ENCODE data around the gene INTS1. TPM values are rescaled to one million over a fixed set of nuclear protein-coding genes. Genes with fewer than 3 reads are reported as not detected.

Gene INTS1
- total RNA-seq, 2 experiments from 2014 or later, result 105 to 112 TPM

DNA sequence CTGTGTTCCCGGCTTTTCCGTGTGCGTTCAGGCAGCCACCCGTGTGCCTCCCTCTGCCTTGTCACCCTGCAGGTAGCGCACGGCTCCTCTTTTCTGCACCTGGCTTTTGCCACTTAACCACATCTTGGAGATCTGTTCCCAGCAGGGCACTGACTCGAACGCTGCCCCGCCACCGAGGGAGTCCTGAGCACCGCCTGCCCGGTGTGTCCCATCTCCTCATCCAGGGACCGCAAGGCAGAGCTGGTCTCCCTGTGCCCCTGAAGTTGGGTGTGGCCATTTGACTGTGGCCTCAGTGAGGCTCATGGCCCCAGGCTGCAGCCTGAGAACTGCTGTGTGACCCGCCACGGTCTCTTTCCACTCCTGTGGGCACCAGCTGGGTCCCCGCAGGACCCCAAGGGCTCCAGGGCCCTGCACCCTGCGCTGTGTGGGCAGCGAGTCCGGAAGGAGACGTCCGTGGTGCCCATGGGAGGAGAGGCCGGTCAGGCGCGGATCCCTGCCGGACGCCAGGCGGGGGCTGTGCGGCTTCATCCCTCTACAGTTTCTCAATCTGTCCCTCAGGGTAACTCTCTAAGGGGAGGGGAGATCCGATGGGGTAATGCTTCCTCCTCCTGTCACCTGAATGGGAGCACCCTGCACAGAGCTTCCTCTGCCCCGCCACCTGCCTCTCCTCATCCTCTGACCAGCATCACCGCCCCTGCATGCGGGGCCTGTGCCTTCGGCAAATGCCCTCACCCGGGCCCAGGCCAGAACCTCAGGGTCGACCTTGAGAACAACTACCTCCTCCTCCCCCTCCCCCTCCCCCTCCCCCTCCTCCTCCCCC is 1.8 kb upstream of the INTS1 start:
- POLR2A ChIA-PET, result no interaction called here
- ATAC-seq (no peak), DNase-seq (no peak)
- CTCF ChIA-PET, result interaction anchor here (1.0 kb wide), 1 partner anchor 27 kb away, joined by 3 read pairs; no protein-coding TSS in a partner anchor
- Mint-ChIP-seq H3K27me3 (ENCODE audit: low read depth) (no peaks in the 10 kb centered on the region), H3K4me3 (peak overlapping the region; percentile 65), H3K36me3 (ENCODE audit: low read depth) (peaks cover 12% of the 10 kb centered on the region), H3K27ac (peak overlapping the region; percentile 34), H3K4me1 (ENCODE audit: low read depth) (peaks cover 55% of the 10 kb centered on the region), H3K9me3 (ENCODE audit: insufficient read depth) (no peaks in the 10 kb centered on the region)

DNA sequence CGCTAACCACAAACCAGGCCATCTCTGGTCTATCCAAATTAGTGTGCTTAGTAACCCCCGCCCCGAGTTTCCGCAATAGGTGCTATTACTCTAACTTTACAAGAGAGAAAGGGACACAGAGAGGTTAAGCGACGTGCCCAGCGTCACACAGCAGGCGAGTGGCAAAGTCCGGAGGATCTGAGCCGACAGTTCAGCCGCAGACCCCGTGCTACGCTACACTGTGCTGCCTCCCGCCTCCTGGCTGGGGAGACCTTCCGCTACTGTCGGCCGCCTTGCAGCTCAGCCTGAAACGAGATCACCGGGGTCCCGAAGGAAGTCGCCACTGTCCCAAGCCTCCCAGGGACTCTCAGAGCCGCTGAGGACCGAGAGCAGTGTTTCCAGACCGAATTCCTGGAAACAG is 799 bp downstream of the INTS1 start:
- POLR2A ChIA-PET, result no interaction called here
- Mint-ChIP-seq H3K27ac (peak overlapping the region; percentile 76), H3K4me1 (ENCODE audit: low read depth) (peaks cover 47% of the 10 kb centered on the region), H3K36me3 (ENCODE audit: low read depth) (peaks cover 23% of the 10 kb centered on the region), H3K27me3 (ENCODE audit: low read depth) (no peaks in the 10 kb centered on the region), H3K4me3 (peak overlapping the region; percentile 86), H3K9me3 (ENCODE audit: insufficient read depth) (no peaks in the 10 kb centered on the region)
- ATAC-seq, result no peak
- CTCF ChIA-PET, result interaction anchor here (1.2 kb wide), 1 partner anchor 738 kb away, joined by 3 read pairs; the partner anchor contains the start of genes MRM2 and NUDT1
- DNase-seq, result peak; percentile 23

DNA sequence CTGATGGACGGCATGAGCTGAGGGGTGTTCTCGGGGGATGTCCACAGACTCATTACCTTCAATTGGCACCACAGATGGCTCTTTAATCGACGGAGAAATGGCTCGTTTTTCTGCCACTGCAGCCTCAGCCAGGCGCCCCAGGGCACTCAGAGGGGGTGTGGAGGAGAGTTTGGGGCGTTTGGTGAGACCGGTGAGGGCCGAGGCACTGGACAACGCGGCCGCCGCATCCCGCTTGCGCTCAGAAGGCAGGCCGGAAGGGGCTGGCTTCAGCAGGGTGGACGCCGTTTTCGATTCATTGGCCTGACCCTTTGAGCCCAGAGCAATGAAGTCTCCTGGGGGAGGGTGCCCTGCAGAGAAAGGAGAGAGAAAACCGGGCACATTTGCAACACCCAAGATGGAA is 1.3 kb downstream of the INTS1 start:
- DNase-seq (no peak), ATAC-seq (no peak)
- ChIA-PET POLR2A (no interaction called here), CTCF (interaction anchor here (1.2 kb wide), 1 partner anchor 739 kb away, joined by 3 read pairs; the partner anchor contains the start of genes MRM2 and NUDT1)
- Mint-ChIP-seq H3K4me1 (ENCODE audit: low read depth) (peaks cover 43% of the 10 kb centered on the region), H3K36me3 (ENCODE audit: low read depth) (peaks cover 23% of the 10 kb centered on the region), H3K27ac (peak overlapping the region; percentile 76), H3K4me3 (peak overlapping the region; percentile 86), H3K9me3 (ENCODE audit: insufficient read depth) (no peaks in the 10 kb centered on the region), H3K27me3 (ENCODE audit: low read depth) (no peaks in the 10 kb centered on the region)

DNA sequence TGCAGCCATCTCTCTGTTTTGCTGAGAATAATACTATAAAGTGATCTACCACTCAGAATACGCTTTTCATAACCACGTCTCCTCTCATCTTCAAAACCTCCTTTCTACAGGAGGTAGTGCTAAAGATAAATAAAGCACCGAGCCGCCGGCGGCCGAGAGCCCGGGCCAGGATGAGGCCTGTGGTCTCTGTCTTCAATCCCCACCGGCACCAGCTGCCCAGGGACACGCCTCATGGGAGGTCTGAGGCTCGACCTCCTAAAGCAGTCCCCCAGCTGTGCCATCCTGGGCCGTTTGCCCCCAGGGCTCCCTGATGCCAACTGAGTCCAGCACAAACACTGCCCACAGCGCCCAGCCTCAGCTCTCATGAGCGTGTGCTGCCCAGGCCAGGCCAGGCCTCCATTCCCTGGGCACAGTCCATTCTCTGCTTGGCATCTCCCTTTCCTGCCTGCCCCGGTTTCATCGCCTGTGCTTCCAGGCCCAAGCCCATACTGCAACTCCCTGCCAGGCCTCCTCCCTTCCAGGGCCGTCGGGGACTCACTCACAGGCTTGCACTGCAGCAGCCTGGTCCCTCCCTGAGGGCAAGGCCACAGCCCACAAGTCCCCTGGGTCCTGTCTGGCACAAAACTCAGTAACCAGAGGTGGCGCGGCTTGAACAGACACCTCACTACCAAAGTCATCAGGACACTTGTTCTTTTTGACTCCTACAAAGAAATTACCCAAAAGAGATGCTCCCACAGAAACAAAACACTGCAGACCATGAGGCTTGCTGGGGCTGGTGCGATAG is 2.5 kb downstream of the INTS1 start:
- ATAC-seq (no peak), DNase-seq (no peak)
- H3K36me3 Mint-ChIP-seq (ENCODE audit: low read depth), result peaks cover 28% of the 10 kb centered on the region
- peak overlapping the region; percentile 86 for H3K4me3 Mint-ChIP-seq
- no peak overlapping the region for H3K27ac Mint-ChIP-seq
- ChIA-PET CTCF (no interaction called here), POLR2A (no interaction called here)
- no peaks in the 10 kb centered on the region for H3K27me3 Mint-ChIP-seq (ENCODE audit: low read depth)
- peaks cover 32% of the 10 kb centered on the region for H3K4me1 Mint-ChIP-seq (ENCODE audit: low read depth)
- H3K9me3 Mint-ChIP-seq (ENCODE audit: insufficient read depth), result no peaks in the 10 kb centered on the region

DNA sequence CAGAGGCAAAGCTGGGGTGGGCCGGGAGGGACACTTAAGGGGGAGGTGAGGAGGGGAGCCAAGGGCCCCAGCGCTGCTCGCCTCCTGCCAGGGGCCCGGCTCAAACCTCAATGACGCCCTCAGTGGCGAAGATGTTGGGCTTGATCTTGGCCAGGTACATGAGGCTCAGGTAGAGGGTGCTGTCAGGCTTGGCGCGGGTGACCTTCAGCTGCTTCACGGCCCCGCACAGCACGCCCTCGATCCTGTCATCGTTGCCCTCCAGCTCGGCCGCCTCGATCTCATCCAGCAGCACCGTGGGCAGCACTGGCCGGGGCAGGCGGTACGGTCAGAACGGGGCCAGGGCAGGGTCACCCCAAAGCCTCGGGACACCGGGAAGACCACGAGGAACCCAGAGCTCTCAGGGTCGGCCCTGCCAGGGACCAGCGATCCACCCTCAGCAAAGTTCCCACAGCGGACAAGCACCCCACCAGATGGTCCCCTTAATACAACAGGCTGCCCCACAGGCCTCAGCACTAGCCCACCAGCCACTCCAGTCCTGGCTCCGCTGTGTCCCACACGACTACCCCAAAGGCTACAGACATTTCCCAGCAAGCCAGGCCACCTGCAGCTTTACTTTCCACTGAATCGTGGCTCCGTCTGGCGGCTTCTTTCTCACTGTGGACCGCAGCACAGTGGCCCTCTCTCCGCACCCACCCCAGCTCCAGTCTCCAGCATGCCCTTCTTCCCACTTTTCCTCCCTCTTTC is 4.0 kb downstream of the INTS1 start:
- peaks cover 28% of the 10 kb centered on the region for H3K36me3 Mint-ChIP-seq (ENCODE audit: low read depth)

DNA sequence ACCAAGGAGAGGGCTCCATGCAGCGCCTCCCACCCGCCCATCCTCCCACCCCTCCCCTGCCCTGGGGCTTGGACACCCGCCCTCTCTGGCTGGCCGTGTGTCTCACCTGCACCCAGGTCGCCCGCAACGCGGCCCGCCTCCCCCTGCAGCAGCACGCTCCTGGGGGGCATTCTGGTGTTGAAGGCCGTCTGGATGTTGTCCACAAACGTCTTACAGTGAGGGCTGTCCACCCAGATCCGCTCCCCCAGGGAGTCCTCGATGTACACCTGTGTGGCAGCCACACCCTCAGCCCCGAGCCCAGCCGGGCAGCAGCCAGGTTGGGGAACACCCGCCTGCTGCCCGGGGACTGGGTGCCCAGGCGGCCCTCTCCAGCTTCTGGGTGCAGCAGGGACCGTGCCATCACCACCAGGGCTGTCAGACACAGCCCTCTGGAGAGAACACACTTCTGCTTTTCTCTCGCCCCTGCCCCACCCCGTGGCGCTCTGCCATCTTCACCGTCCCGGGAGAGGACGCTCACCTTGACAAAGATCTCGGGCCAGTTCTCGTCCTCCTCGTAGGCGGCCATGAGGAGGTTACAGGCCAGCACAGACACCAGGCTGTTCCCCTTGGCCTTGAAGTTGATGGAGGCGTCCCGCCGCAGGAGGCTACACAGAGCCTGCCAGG is 4.7 kb downstream of the INTS1 start:
- no peaks in the 10 kb centered on the region for H3K9me3 Mint-ChIP-seq (ENCODE audit: insufficient read depth)
- DNase-seq, result no peak
- H3K27ac Mint-ChIP-seq, result no peak overlapping the region
- no peak for ATAC-seq
- H3K27me3 Mint-ChIP-seq (ENCODE audit: low read depth), result no peaks in the 10 kb centered on the region
- ChIA-PET CTCF (no interaction called here), POLR2A (no interaction called here)
- H3K4me1 Mint-ChIP-seq (ENCODE audit: low read depth), result peaks cover 21% of the 10 kb centered on the region
- H3K4me3 Mint-ChIP-seq, result no peak overlapping the region
- peaks cover 28% of the 10 kb centered on the region for H3K36me3 Mint-ChIP-seq (ENCODE audit: low read depth)

More for the DNA sequence above, 4.0 kb downstream of the INTS1 start:
- Mint-ChIP-seq H3K4me3 (no peak overlapping the region), H3K27me3 (ENCODE audit: low read depth) (no peaks in the 10 kb centered on the region), H3K9me3 (ENCODE audit: insufficient read depth) (no peaks in the 10 kb centered on the region), H3K4me1 (ENCODE audit: low read depth) (peaks cover 23% of the 10 kb centered on the region), H3K27ac (no peak overlapping the region)
- DNase-seq (no peak), ATAC-seq (no peak)
- POLR2A ChIA-PET, result no interaction called here
- CTCF ChIA-PET, result no interaction called here

DNA sequence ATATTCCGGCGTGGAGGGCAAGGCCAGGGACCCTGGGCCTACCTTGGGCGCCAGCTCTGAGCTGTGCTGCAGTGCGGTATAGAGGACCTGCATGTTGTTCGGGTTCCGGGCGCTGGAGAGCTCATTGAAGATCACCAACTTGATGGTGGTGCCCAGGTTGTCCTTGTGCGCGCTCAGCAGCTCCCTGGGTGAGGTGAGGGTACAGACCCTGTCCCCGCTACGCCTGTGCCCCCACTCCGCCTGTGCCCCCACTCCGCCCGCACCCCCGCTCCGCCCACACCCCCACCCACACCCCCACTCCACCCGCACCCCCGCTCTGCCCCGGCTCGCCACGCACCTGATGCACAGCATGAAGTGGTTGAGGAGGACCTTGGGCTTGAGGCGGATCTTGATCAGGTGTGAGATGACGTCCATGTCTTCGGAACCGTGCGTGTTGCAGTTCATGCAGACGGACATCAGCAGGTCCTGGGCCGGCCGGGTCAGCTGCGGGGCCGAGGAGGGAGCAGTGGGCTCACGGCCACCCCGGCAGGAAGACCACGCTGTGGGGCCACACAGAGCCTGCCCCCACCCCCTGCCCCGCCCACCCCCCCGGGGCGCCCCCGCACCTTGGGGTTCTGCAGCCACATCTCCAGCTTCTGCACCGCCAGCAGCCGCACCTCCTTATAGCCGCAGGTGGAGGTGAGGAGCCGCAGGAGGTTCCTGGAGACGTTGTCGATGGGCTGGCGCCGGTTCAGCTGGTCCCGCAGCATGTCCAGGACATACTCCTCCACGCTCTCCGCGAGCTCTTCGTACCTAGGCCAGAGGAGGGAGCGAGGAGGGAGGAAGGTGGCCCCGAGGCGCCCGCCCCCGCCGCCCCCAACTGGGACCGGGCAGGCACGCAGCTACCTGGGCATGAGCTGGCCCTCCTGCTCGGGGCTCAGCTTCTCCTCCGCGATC is 5.6 kb downstream of the INTS1 start:
- no peaks in the 10 kb centered on the region for H3K9me3 Mint-ChIP-seq (ENCODE audit: insufficient read depth)
- ChIA-PET CTCF (no interaction called here), POLR2A (no interaction called here)
- H3K4me1 Mint-ChIP-seq (ENCODE audit: low read depth), result peaks cover 19% of the 10 kb centered on the region
- no peak for ATAC-seq
- no peaks in the 10 kb centered on the region for H3K27me3 Mint-ChIP-seq (ENCODE audit: low read depth)
- no peak for DNase-seq
- H3K36me3 Mint-ChIP-seq (ENCODE audit: low read depth), result peaks cover 28% of the 10 kb centered on the region
- H3K4me3 Mint-ChIP-seq, result no peak overlapping the region
- no peak overlapping the region for H3K27ac Mint-ChIP-seq

DNA sequence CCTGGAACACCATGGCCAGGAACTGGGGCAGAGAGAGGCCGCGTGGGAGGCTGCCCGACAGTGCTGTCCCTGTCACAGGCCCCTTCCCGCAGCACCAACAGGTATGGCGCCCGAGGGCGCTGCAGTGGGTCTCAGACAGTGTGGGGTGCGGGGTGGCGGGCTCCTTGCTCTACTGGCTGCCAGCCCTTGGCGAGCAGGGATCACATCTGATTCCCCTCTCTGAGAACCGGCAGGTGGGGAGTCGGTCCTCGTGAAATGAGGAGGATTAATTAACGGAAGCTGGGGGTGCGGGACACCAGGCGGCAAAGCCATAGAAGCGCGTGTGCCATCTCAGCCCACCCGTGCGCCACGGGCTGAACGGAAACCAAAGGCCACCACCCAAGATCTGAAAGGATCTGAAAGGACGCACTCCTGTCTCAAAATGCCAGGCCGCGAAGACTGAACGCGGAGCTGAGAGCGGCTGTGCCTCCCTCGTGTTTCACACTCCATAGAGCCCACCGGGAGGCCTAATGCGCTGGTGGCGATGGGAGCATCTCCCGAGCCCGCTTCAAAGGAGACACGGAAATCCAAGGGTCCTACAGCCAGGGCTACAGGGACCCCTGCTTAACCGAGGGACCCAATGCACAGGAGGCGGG is 6.8 kb downstream of the INTS1 start:
- ChIA-PET POLR2A (no interaction called here), CTCF (no interaction called here)
- DNase-seq (no peak), ATAC-seq (no peak)
- Mint-ChIP-seq H3K27ac (no peak overlapping the region), H3K9me3 (ENCODE audit: insufficient read depth) (no peaks in the 10 kb centered on the region), H3K4me3 (no peak overlapping the region), H3K36me3 (ENCODE audit: low read depth) (peaks cover 26% of the 10 kb centered on the region), H3K4me1 (ENCODE audit: low read depth) (peaks cover 10% of the 10 kb centered on the region), H3K27me3 (ENCODE audit: low read depth) (no peaks in the 10 kb centered on the region)

DNA sequence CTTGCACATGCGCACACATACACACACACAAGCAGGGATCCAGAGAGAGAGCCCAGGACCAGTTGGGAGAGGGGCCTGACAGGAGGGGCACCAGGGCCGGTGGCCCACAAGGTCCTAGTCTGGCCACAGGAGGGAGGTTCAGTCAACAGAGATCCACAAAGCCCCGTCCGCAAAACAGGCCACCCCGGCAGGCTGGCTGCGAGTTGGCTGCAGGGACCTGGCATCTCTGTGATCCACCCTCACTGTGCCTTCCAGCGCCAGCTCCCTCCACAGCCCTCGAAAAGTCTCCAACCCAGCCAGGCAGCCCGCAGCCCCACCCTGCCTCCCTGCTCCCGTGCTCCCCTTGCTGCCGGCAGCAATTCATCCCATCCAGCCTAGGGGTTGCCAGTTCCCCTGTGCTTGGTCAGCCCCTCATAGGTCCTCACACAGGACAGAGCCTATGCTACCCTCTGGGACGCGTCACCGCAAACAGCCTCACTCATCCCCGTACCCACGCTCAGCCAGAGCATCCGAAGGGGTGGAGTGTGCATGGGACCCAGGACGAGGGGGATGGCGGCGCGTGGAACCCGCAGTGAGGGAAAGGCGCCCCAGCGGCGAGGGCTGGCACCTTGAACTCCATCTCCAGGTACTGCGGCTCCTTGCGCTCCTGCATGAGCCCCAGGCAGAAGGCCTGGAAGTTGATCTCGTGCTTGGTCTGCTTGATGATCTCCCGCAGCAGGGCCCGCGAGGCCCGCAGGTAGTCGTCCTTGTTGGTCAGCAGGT is 7.5 kb downstream of the INTS1 start:
- H3K9me3 Mint-ChIP-seq (ENCODE audit: insufficient read depth), result no peaks in the 10 kb centered on the region
- DNase-seq, result no peak
- CTCF ChIA-PET, result no interaction called here
- H3K4me3 Mint-ChIP-seq, result no peak overlapping the region
- H3K36me3 Mint-ChIP-seq (ENCODE audit: low read depth), result peaks cover 29% of the 10 kb centered on the region
- H3K4me1 Mint-ChIP-seq (ENCODE audit: low read depth), result peaks cover 3% of the 10 kb centered on the region
- POLR2A ChIA-PET, result no interaction called here
- no peaks in the 10 kb centered on the region for H3K27me3 Mint-ChIP-seq (ENCODE audit: low read depth)
- H3K27ac Mint-ChIP-seq, result no peak overlapping the region
- peak; percentile 15 for ATAC-seq

DNA sequence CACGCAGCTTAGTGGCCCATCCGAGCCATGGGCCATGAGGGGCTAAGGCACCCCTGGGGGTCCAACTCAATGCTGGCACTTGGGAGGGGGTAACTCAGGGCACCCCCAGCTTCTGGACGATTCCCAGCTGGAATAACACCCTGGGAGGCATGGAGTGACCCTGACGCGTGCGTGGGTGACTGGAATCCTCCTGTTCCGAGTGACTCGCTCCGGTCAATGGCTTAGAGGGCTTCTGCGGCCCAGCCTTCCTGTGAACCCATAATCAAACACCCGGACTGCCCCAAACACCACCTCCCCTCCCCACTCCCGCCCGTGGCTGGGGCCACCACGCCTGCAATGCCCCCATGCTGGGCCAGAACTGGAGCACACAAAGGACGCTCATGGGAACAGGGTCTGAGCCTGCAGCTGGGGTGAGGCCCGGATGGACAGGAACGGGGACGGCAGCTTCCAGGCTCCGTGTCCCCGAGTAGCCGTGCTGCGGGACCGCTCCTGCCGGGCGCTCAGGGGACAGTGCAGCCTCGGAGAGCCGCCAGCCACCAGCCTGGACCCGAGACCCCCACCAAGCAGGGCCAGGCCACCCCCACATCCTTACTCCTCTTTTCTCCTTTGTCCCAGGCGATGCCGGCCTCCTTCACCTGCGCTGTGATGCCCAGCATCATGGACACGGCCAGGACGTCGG is 8.5 kb downstream of the INTS1 start:
- no peak overlapping the region for H3K4me3 Mint-ChIP-seq
- no peaks in the 10 kb centered on the region for H3K9me3 Mint-ChIP-seq (ENCODE audit: insufficient read depth)
- DNase-seq (no peak), ATAC-seq (no peak)
- peaks cover 26% of the 10 kb centered on the region for H3K36me3 Mint-ChIP-seq (ENCODE audit: low read depth)
- CTCF ChIA-PET, result no interaction called here
- H3K27ac Mint-ChIP-seq, result no peak overlapping the region
- POLR2A ChIA-PET, result no interaction called here
- no peaks in the 10 kb centered on the region for H3K4me1 Mint-ChIP-seq (ENCODE audit: low read depth)
- H3K27me3 Mint-ChIP-seq (ENCODE audit: low read depth), result no peaks in the 10 kb centered on the region

Data from activated CD8-positive, alpha-beta T cell treated with anti-CD3 and anti-CD28 coated beads, Interleukin-2, amount 10 ng/mL, durations not matched to agents 7 days and 5 days (primary cell).